IMR-90 (cell line): ENCODE measurements around the gene TMEM30A. TPM values are rescaled to one million over a fixed set of nuclear protein-coding genes. Genes with fewer than 3 reads are reported as not detected.

Source experiments
- ATAC-seq: fragments of 200-7000 bp; cut with Tn5 transposase; 2 replicates; pipeline ENCODE4 v1.9.1; 2020; ENCODE audit warnings: low read depth, mild to moderate bottlenecking, moderate library complexity
- BruUV-seq: library from RNA; stranded (reverse); fragments of 400-500 nt; replicated peaks from 2 replicates; lab custom pipeline; 2021; lab: Mats Ljungman, UMichigan
- CTCF ChIA-PET: fragments of 300-600 bp; formaldehyde crosslinking; extraction: SDS; loops from one replicate; lab custom pipeline; 2021; ENCODE audit warnings: antibody characterized with exemption; lab: Yijun Ruan, JAX
- POLR2A ChIA-PET: fragments of 300-600 bp; sonication (Branson Sonifier 250); formaldehyde crosslinking; loops from one replicate; lab custom pipeline; 2022; ENCODE audit warnings: antibody characterized with exemption; ENCODE audit not compliant: unreplicated experiment; lab: Charles Lee
- DNase-seq: peaks from one replicate; pipeline ENCODE4 v3.0.0; 2013
- H2AFZ ChIP-seq: replicated peaks from 2 replicates; pipeline ENCODE3; 2013; ENCODE audit warnings: low read length, mild to moderate bottlenecking; ENCODE audit not compliant: poor library complexity
- H2AK5ac ChIP-seq: 2 replicates; pipeline ENCODE4 v1.6.1; 2013; ENCODE audit warnings: low read depth, low read length, inconsistent platforms
- H2AK9ac ChIP-seq: replicated peaks from 2 replicates; pipeline ENCODE3; 2013; ENCODE audit warnings: mild to moderate bottlenecking, low read depth, low read length, moderate library complexity; ENCODE audit not compliant: poor library complexity
- H2BK120ac ChIP-seq: 2 replicates; pipeline ENCODE4 v1.6.1; 2013; ENCODE audit warnings: low read depth, low read length, inconsistent platforms
- H2BK15ac ChIP-seq: 3 replicates; pipeline ENCODE4 v1.6.1; 2013; ENCODE audit warnings: low read depth, low read length, inconsistent platforms
- H2BK20ac ChIP-seq: 2 replicates; pipeline ENCODE4 v1.6.1; 2013; ENCODE audit warnings: low read depth, mild to moderate bottlenecking, inconsistent platforms, low read length, moderate library complexity
- H2BK5ac ChIP-seq: 2 replicates; pipeline ENCODE4 v1.6.1; 2013; ENCODE audit warnings: mild to moderate bottlenecking, low read depth, low read length, inconsistent platforms; ENCODE audit not compliant: poor library complexity, severe bottlenecking
- H3K14ac ChIP-seq: replicated peaks from 2 replicates; pipeline ENCODE4 v1.6.1; 2013; ENCODE audit warnings: low read depth, low read length, inconsistent platforms
- H3K18ac ChIP-seq: 2 replicates; pipeline ENCODE4 v1.6.1; 2013; ENCODE audit warnings: low read depth, low read length, control low read depth
- H3K23ac ChIP-seq: 2 replicates; pipeline ENCODE4 v1.6.1; 2013; ENCODE audit warnings: low read depth, low read length, inconsistent platforms
- H3K27ac ChIP-seq: 2 replicates; pipeline ENCODE4 v1.5.1; 2013; ENCODE audit warnings: mild to moderate bottlenecking, control low read depth, low read length; ENCODE audit not compliant: insufficient read depth
- H3K27me3 ChIP-seq: 2 replicates; pipeline ENCODE4 v1.6.1; 2013; ENCODE audit warnings: low read length; ENCODE audit not compliant: control insufficient read depth, insufficient read depth
- H3K36me3 ChIP-seq: 2 replicates; pipeline ENCODE4 v1.6.1; 2013; ENCODE audit warnings: low read length, mixed read lengths; ENCODE audit not compliant: control insufficient read depth, insufficient read depth
- H3K4ac ChIP-seq: 2 replicates; pipeline ENCODE4 v1.6.1; 2013; ENCODE audit warnings: low read depth, low read length, inconsistent platforms
- H3K4me1 ChIP-seq: 2 replicates; pipeline ENCODE4 v1.6.1; 2013; ENCODE audit warnings: low read length, mixed read lengths; ENCODE audit not compliant: control insufficient read depth, insufficient read depth
- H3K4me2 ChIP-seq: 2 replicates; pipeline ENCODE4 v1.6.1; 2013; ENCODE audit warnings: low read depth, mild to moderate bottlenecking, control low read depth, low read length, moderate library complexity
- H3K4me3 ChIP-seq: 2 replicates; pipeline ENCODE4 v1.5.1; 2013; ENCODE audit warnings: low read depth, mild to moderate bottlenecking, control low read depth, low read length, moderate library complexity; ENCODE audit not compliant: insufficient read depth
- H3K56ac ChIP-seq: 2 replicates; pipeline ENCODE4 v1.6.1; 2013; ENCODE audit warnings: low read length, inconsistent platforms; ENCODE audit not compliant: insufficient read depth; ENCODE audit errors: extremely low read depth
- H3K79me1 ChIP-seq, 2 experiments: 2 replicates each; pipeline ENCODE4 v1.6.1; 2013; ENCODE audit warnings: low read length in 2 of 2, inconsistent platforms in 1 of 2, low read depth in 1 of 2
- H3K9ac ChIP-seq: 2 replicates; pipeline ENCODE4 v1.6.1; 2013; ENCODE audit warnings: low read depth, low read length, control low read depth
- H3K9me1 ChIP-seq: 2 replicates; pipeline ENCODE4 v1.6.1; 2013; ENCODE audit warnings: low read length, inconsistent platforms; ENCODE audit not compliant: insufficient read depth
- H3K9me3 ChIP-seq: 2 replicates; pipeline ENCODE4 v1.6.1; 2013; ENCODE audit warnings: low read length; ENCODE audit not compliant: control insufficient read depth, insufficient read depth
- H4K20me1 ChIP-seq: 2 replicates; pipeline ENCODE4 v1.6.1; 2013; ENCODE audit warnings: low read length, inconsistent platforms; ENCODE audit not compliant: insufficient read depth
- H4K5ac ChIP-seq: 2 replicates; pipeline ENCODE4 v1.6.1; 2013; ENCODE audit warnings: mild to moderate bottlenecking, low read depth, low read length, control low read depth
- H4K8ac ChIP-seq, 2 experiments: 2 replicates each; pipeline ENCODE4 v1.6.1; 2013; ENCODE audit warnings: low read depth in 2 of 2, low read length in 2 of 2, control low read depth in 1 of 2, inconsistent platforms in 1 of 2
- H4K91ac ChIP-seq: 2 replicates; pipeline ENCODE4 v1.6.1; 2013; ENCODE audit warnings: low read depth, low read length, inconsistent platforms; ENCODE audit not compliant: insufficient read depth
- BHLHE40 ChIP-seq: fragments of 150-350 bp; IDR thresholded peaks from 2 replicates; pipeline ENCODE4 v1.6.1; 2016; ENCODE audit warnings: mild to moderate bottlenecking, low read depth, low read length
- CEBPB ChIP-seq: IDR thresholded peaks from 2 replicates; pipeline ENCODE4 v1.6.1; 2012; ENCODE audit warnings: low read depth, low read length, improper control_type of control experiment
- CHD1 ChIP-seq: IDR thresholded peaks from 2 replicates; pipeline ENCODE4 v1.6.1; 2012; ENCODE audit warnings: low read depth, low read length, improper control_type of control experiment
- FOS ChIP-seq: fragments of 150-350 bp; IDR thresholded peaks from 2 replicates; pipeline ENCODE4 v1.6.1; 2016; ENCODE audit warnings: low read depth, low read length
- MAZ ChIP-seq: IDR thresholded peaks from 2 replicates; pipeline ENCODE4 v1.6.1; 2012; ENCODE audit warnings: low read depth, mild to moderate bottlenecking, low read length, improper control_type of control experiment, moderate library complexity, borderline replicate concordance
- NFE2L2 ChIP-seq: fragments of 150-350 bp; IDR thresholded peaks from 2 replicates; pipeline ENCODE4 v1.6.1; 2016; ENCODE audit warnings: low read depth, mild to moderate bottlenecking, low read length
- RCOR1 ChIP-seq: IDR thresholded peaks from 2 replicates; pipeline ENCODE4 v1.6.1; 2012; ENCODE audit warnings: mild to moderate bottlenecking, low read length, improper control_type of control experiment; ENCODE audit not compliant: insufficient replicate concordance
- RFX5 ChIP-seq: IDR thresholded peaks from 2 replicates; pipeline ENCODE4 v1.8.0; 2012; ENCODE audit warnings: low read depth, mild to moderate bottlenecking, low read length, moderate library complexity
- WGBS, 2 experiments: methylation state at CpG; one replicate each; pipeline versions ENCODE4 v1.1.5 to v1.1.7; 2013; ENCODE audit warnings: missing lambda C conversion rate in 2 of 2; ENCODE audit not compliant: insufficient read length in 1 of 2; ENCODE audit errors: extremely low coverage in 2 of 2; 5-methylcytosine and 5-hydroxymethylcytosine counted together
- dilution Hi-C: fragments of 300-500 bp; cut with HindIII; formaldehyde crosslinking; loops from one replicate; pipeline ENCODE4 v1.14.3; 2018; ENCODE audit warnings: low sequenced_read_pairs; ENCODE audit not compliant: unreplicated experiment
- in situ Hi-C: fragments of 300-500 bp; cut with MboI; formaldehyde crosslinking; loops from 3 replicates; pipeline ENCODE4 v1.14.3; 2019; ENCODE audit warnings: low sequenced_read_pairs, inconsistent platforms, mixed read lengths
- intact Hi-C: fragments of 100-400 bp; cut with micrococcal nuclease; formaldehyde crosslinking; loops from 2 replicates; pipeline ENCODE4 v1.10.0; 2022
- polyA plus RNA-seq, 3 experiments: library from polyadenylated mRNA; depleted of rRNA; stranded (reverse); fragments of >200 nt; gene quantifications; 2 replicates each; pipeline ENCODE4 v1.2.3, GENCODE V29; 2012; ENCODE audit warnings: low replicate concordance in 1 of 3
- total RNA-seq: library from RNA; depleted of rRNA; stranded (reverse); fragments of >200 nt; gene quantifications from 2 replicates; pipeline ENCODE4 v1.2.3, GENCODE V29; 2012
- TF ChIP-seq, protein P1 (sequence below): fragments of 150-350 bp; IDR thresholded peaks from 2 replicates; pipeline ENCODE4 v1.6.1; 2016; ENCODE audit warnings: low read depth, mild to moderate bottlenecking, low read length, moderate library complexity, borderline replicate concordance

Gene TMEM30A
- total and polyA plus RNA-seq, 2 of the 4 experiments (the other 2 are of a cell fraction): 48.5 to 111 TPM

- no peak overlapping the region for H3K9ac ChIP-seq
- no peaks in the 10 kb centered on the region for H3K9me1 ChIP-seq
- H4K5ac ChIP-seq: no peak overlapping the region
- H3K27ac ChIP-seq: no peak overlapping the region
- no peak overlapping the region for H2AFZ ChIP-seq
- H3K79me1 ChIP-seq: no peaks in the 10 kb centered on the region
- H4K20me1 ChIP-seq: no peaks in the 10 kb centered on the region
- no peak overlapping the region for H3K56ac ChIP-seq
- no peak overlapping the region for H3K4me2 ChIP-seq
- dilution Hi-C loops (no loop called here), intact Hi-C loops (no loop called here), in situ Hi-C loops (no loop called here)
- H4K8ac ChIP-seq: no peak overlapping the region
- WGBS, 2 experiments: no CpG with 5 or more reads among the region's 2 CpGs
- H3K4ac ChIP-seq: no peak overlapping the region
- DNase-seq (no peak), ATAC-seq (no peak)
- no peaks in the 10 kb centered on the region for H3K36me3 ChIP-seq
- no peak overlapping the region for H2AK9ac ChIP-seq
- ChIA-PET CTCF (no interaction called here), POLR2A (no interaction called here)
- H4K91ac ChIP-seq: no peak overlapping the region
- no peak overlapping the region for H3K4me3 ChIP-seq
- H3K4me1 ChIP-seq: no peaks in the 10 kb centered on the region
- H2BK20ac ChIP-seq: no peak overlapping the region
- no peaks in the 10 kb centered on the region for H3K9me3 ChIP-seq
- BruUV-seq: no TSS peak
- H2BK15ac ChIP-seq: no peak overlapping the region
- H3K23ac ChIP-seq: no peak overlapping the region
- H3K14ac ChIP-seq: no peak overlapping the region
- H3K27me3 ChIP-seq: no peaks in the 10 kb centered on the region
- no peak overlapping the region for H2BK5ac ChIP-seq
- H2BK120ac ChIP-seq: no peak overlapping the region
- no peak overlapping the region for H2AK5ac ChIP-seq
- TF ChIP-seq MAZ: no peak
- TF ChIP-seq RCOR1: no peak
- TF ChIP-seq, protein P1, sequence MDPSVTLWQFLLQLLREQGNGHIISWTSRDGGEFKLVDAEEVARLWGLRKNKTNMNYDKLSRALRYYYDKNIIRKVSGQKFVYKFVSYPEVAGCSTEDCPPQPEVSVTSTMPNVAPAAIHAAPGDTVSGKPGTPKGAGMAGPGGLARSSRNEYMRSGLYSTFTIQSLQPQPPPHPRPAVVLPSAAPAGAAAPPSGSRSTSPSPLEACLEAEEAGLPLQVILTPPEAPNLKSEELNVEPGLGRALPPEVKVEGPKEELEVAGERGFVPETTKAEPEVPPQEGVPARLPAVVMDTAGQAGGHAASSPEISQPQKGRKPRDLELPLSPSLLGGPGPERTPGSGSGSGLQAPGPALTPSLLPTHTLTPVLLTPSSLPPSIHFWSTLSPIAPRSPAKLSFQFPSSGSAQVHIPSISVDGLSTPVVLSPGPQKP: no peak
- TF ChIP-seq RFX5: no peak
- TF ChIP-seq FOS: no peak
- TF ChIP-seq BHLHE40: no peak
- no peak for TF ChIP-seq CHD1
- no peak for TF ChIP-seq NFE2L2
- TF ChIP-seq CEBPB: no peak
- H3K18ac ChIP-seq: no peak overlapping the region
Observed at GRCh38 chr6:75291331-75291730, 6.7 kb upstream of the TMEM30A start.
